ENCODE results near the gene OSM. TPM values are rescaled to one million over a fixed set of nuclear protein-coding genes. Genes with fewer than 3 reads are reported as not detected.
A peak's percentile ranks its signal among the peaks of the same experiment; 100 is the strongest.

Gene OSM
- total and polyA plus RNA-seq, 2 experiments from 2014 or later, result not detected

GRCh38 chr22:30308093-30308492 is 41.4 kb upstream of the OSM start:
- H4K20me1 ChIP-seq (ENCODE audit: insufficient read depth), result peaks cover 17% of the 10 kb centered on the region
- DNase-seq, result no peak
- no peaks in the 10 kb centered on the region for H3K36me3 ChIP-seq (ENCODE audit: low read depth)
- H3K9ac ChIP-seq, result no peak overlapping the region
- no peaks in the 10 kb centered on the region for H3K9me2 ChIP-seq (ENCODE audit: insufficient read depth)
- H3F3A ChIP-seq (ENCODE audit: insufficient read depth), result peaks cover 37% of the 10 kb centered on the region
- no peak overlapping the region for H2AFZ ChIP-seq
- no peak overlapping the region for H3K4me2 ChIP-seq (ENCODE audit: unreplicated experiment)
- H3K27me3 ChIP-seq (replicated peaks; ENCODE audit: insufficient read depth), result no peaks in the 10 kb centered on the region
- TF ChIP-seq EZH2phosphoT487 (IDR thresholded peaks at IDR 0.05; ENCODE audit: insufficient read depth, low read depth), result no peak
- 68 to 78% methylated on average over 2 of the region's 2 CpGs for WGBS, 2 experiments (ENCODE audit: low coverage in 1 of 2, low lambda C conversion rate in 2 of 2, missing lambda C conversion rate in 2 of 2)
- no peak overlapping the region for H3K4me3 ChIP-seq
- H3K4me1 ChIP-seq (ENCODE audit: insufficient read depth), result peaks cover 61% of the 10 kb centered on the region
- H3K79me2 ChIP-seq (ENCODE audit: insufficient read depth), result peaks cover 84% of the 10 kb centered on the region
- in situ Hi-C loops (cut with MboI), result no loop called here
- no peaks in the 10 kb centered on the region for H3K9me3 ChIP-seq (ENCODE audit: low read depth)
- no peak overlapping the region for H3K27ac ChIP-seq

- no peak overlapping the region for H2AFZ ChIP-seq
- H3K36me3 ChIP-seq (ENCODE audit: low read depth), result no peaks in the 10 kb centered on the region
- DNase-seq, result no peak
- WGBS, 2 experiments (ENCODE audit: low coverage in 1 of 2, low lambda C conversion rate in 2 of 2, missing lambda C conversion rate in 2 of 2), result 99 to 100% methylated on average over 4 of the region's 4 CpGs
- H3K9me2 ChIP-seq (ENCODE audit: insufficient read depth), result no peaks in the 10 kb centered on the region
- H3K4me2 ChIP-seq (ENCODE audit: unreplicated experiment), result no peak overlapping the region
- peaks cover 61% of the 10 kb centered on the region for H3K4me1 ChIP-seq (ENCODE audit: insufficient read depth)
- peaks cover 27% of the 10 kb centered on the region for H3F3A ChIP-seq (ENCODE audit: insufficient read depth)
- no peak overlapping the region for H3K27ac ChIP-seq
- H3K27me3 ChIP-seq (replicated peaks; ENCODE audit: insufficient read depth), result no peaks in the 10 kb centered on the region
- H3K79me2 ChIP-seq (ENCODE audit: insufficient read depth), result peaks cover 80% of the 10 kb centered on the region
- in situ Hi-C loops (cut with MboI), result no loop called here
- no peak overlapping the region for H3K9ac ChIP-seq
- no peak overlapping the region for H3K4me3 ChIP-seq
- H4K20me1 ChIP-seq (ENCODE audit: insufficient read depth), result peaks cover 12% of the 10 kb centered on the region; the same call in 1 of the 2 replicates
- H3K9me3 ChIP-seq (ENCODE audit: low read depth), result no peaks in the 10 kb centered on the region
- no peak for TF ChIP-seq EZH2phosphoT487 (IDR thresholded peaks at IDR 0.05; ENCODE audit: insufficient read depth, low read depth)
- TF ChIP-seq EZH2 (IDR thresholded peaks at IDR 0.05; ENCODE audit: insufficient read depth, poor library complexity, severe bottlenecking), result no peak
Observed at GRCh38 chr22:30307041-30307574, 40.5 kb upstream of the OSM start.

GRCh38 chr22:30306627-30307011 is 40.0 kb upstream of the OSM start:
- 100% methylated on average over 1 of the region's 1 CpG for WGBS, 2 experiments (ENCODE audit: low coverage in 1 of 2, low lambda C conversion rate in 2 of 2, missing lambda C conversion rate in 2 of 2)
- H3F3A ChIP-seq (ENCODE audit: insufficient read depth), result peaks cover 24% of the 10 kb centered on the region
- no peak for DNase-seq
- no peak overlapping the region for H3K9ac ChIP-seq
- H3K27ac ChIP-seq, result no peak overlapping the region
- peaks cover 12% of the 10 kb centered on the region; the same call in 1 of the 2 replicates for H4K20me1 ChIP-seq (ENCODE audit: insufficient read depth)
- H3K9me3 ChIP-seq (ENCODE audit: low read depth), result no peaks in the 10 kb centered on the region
- peaks cover 63% of the 10 kb centered on the region for H3K4me1 ChIP-seq (ENCODE audit: insufficient read depth)
- TF ChIP-seq EZH2phosphoT487 (IDR thresholded peaks at IDR 0.05; ENCODE audit: insufficient read depth, low read depth), result no peak
- no peak overlapping the region for H3K4me2 ChIP-seq (ENCODE audit: unreplicated experiment)
- in situ Hi-C loops (cut with MboI), result no loop called here
- H2AFZ ChIP-seq, result no peak overlapping the region
- no peak overlapping the region for H3K4me3 ChIP-seq
- peaks cover 80% of the 10 kb centered on the region for H3K79me2 ChIP-seq (ENCODE audit: insufficient read depth)
- H3K27me3 ChIP-seq (replicated peaks; ENCODE audit: insufficient read depth), result no peaks in the 10 kb centered on the region
- no peaks in the 10 kb centered on the region for H3K36me3 ChIP-seq (ENCODE audit: low read depth)
- H3K9me2 ChIP-seq (ENCODE audit: insufficient read depth), result no peaks in the 10 kb centered on the region

- Histone ChIP-seq H3K9ac (no peak overlapping the region), H3K79me2 (ENCODE audit: insufficient read depth) (peaks cover 82% of the 10 kb centered on the region), H3K4me2 (ENCODE audit: unreplicated experiment) (peak overlapping the region; percentile 14), H3K27me3 (replicated peaks; ENCODE audit: insufficient read depth) (no peaks in the 10 kb centered on the region), H3K9me2 (ENCODE audit: insufficient read depth) (no peaks in the 10 kb centered on the region), H3F3A (ENCODE audit: insufficient read depth) (peaks cover 19% of the 10 kb centered on the region), H4K20me1 (ENCODE audit: insufficient read depth) (peaks cover 12% of the 10 kb centered on the region; the same call in 1 of the 2 replicates), H2AFZ (no peak overlapping the region), H3K4me1 (ENCODE audit: insufficient read depth) (peaks cover 60% of the 10 kb centered on the region), H3K36me3 (ENCODE audit: low read depth) (0 out of 2 replicates have a peak, but pooled peaks cover under 1% of the 10 kb centered on the region), H3K27ac (no peak overlapping the region), H3K9me3 (ENCODE audit: low read depth) (no peaks in the 10 kb centered on the region), H3K4me3 (no peak overlapping the region)
- TF ChIP-seq EZH2phosphoT487 (IDR thresholded peaks at IDR 0.05; ENCODE audit: insufficient read depth, low read depth) (no peak), EZH2 (IDR thresholded peaks at IDR 0.05; ENCODE audit: insufficient read depth, poor library complexity, severe bottlenecking) (no peak)
- DNase-seq, result peak; percentile 30
- in situ Hi-C loops (cut with MboI), result no loop called here
- WGBS, 2 experiments (ENCODE audit: low coverage in 1 of 2, low lambda C conversion rate in 2 of 2, missing lambda C conversion rate in 2 of 2), result 71 to 76% methylated on average over 3 of the region's 3 CpGs
Observed at GRCh38 chr22:30305906-30306626, 39.4 kb upstream of the OSM start.
